Thyroid gland (tissue), 4 donors: Measurements from ENCODE around the gene MINAR1.

Source experiments
- CTCF ChIP-seq, 6 experiments: fragments of 200-600 bp in 3 of 6; fragments of 450-650 bp in 3 of 6; sonication (generic) in 3 of 6; IDR thresholded peaks; one replicate each; pipeline ENCODE4 v1.5.1; 2016 to 2019; ENCODE audit warnings: antibody characterized with exemption in 6 of 6, mild to moderate bottlenecking in 2 of 6, inconsistent platforms in 1 of 6, moderate library complexity in 1 of 6
- POLR2A ChIP-seq, 2 donors: fragments of 450-650 bp; IDR thresholded peaks; one replicate each; pipeline ENCODE4 v1.6.1; 2017; ENCODE audit warnings: antibody characterized with exemption in 2 of 2, mild to moderate bottlenecking in 2 of 2, moderate library complexity in 1 of 2

- TF ChIP-seq CTCF (IDR thresholded peaks at IDR 0.05): no peak
- no peak for TF ChIP-seq POLR2A (IDR thresholded peaks at IDR 0.05)
Measured at GRCh38 chr15:79459666-79460065, 27.5 kb downstream of the MINAR1 start.
